OCI-LY3 (cell line): ENCODE measurements around the gene EIF4B.

Experiments used
- CTCF ChIP-seq: fragments of 200-600, 300-600 bp; sonication (generic); IDR thresholded peaks from 2 replicates; pipeline ENCODE4 v1.5.1; 2014; ENCODE audit warnings: antibody characterized with exemption, low read length, low read depth
- EZH2phosphoT487 ChIP-seq: fragments of 200-600 bp; shearing (Covaris generic); IDR thresholded peaks from 2 replicates; pipeline ENCODE4 v1.6.1; 2018; ENCODE audit warnings: antibody characterized with exemption, mixed run types, low read depth

- no peak for TF ChIP-seq CTCF
- TF ChIP-seq EZH2phosphoT487 = no peak
Observed at GRCh38 chr12:52993558-52993869, 12.7 kb upstream of the EIF4B start.
